CD4-positive, alpha-beta memory T cell (primary cell): ENCODE results near the gene RERE. TPM values are rescaled to one million over a fixed set of nuclear protein-coding genes. Genes with fewer than 3 reads are reported as not detected.

Experiments
- CTCF ChIA-PET: fragments of 350-600 bp; sonication (Branson Sonifier 250); formaldehyde crosslinking; loops from one replicate; lab custom pipeline; 2021; ENCODE audit warnings: inconsistent platforms; ENCODE audit not compliant: partially characterized antibody; lab: Charles Lee
- POLR2A ChIA-PET: fragments of 350-600 bp; sonication (Branson Sonifier 250); formaldehyde crosslinking; loops from one replicate; lab custom pipeline; 2021; ENCODE audit not compliant: partially characterized antibody; lab: Charles Lee
- DNase-seq, 5 donors: peaks; one replicate each; pipeline versions ENCODE4 v3.0.0 to v3.0.0-alpha.2; 2020 to 2022; ENCODE audit warnings: mixed read lengths in 1 of 5
- H3K27ac ChIP-seq: one replicate; pipeline ENCODE4 v1.7.0; 2013; ENCODE audit warnings: low read depth, low read length
- H3K27me3 ChIP-seq: 2 replicates; pipeline ENCODE4 v1.7.0; 2013; ENCODE audit warnings: mild to moderate bottlenecking, low read length, moderate library complexity; ENCODE audit not compliant: insufficient read depth
- H3K36me3 ChIP-seq: 2 replicates; pipeline ENCODE4 v1.7.0; 2013; ENCODE audit warnings: mild to moderate bottlenecking, low read length, moderate library complexity; ENCODE audit not compliant: insufficient read depth
- H3K4me1 ChIP-seq: 2 replicates; pipeline ENCODE4 v1.7.0; 2013; ENCODE audit warnings: mild to moderate bottlenecking, low read length, moderate library complexity; ENCODE audit not compliant: insufficient read depth
- H3K4me3 ChIP-seq, 2 donors: one replicate each; pipeline ENCODE4 v1.7.0; 2013; ENCODE audit warnings: low read length in 2 of 2, mild to moderate bottlenecking in 1 of 2
- H3K9me3 ChIP-seq, 2 donors: one replicate each; pipeline ENCODE4 v1.7.0; 2013; ENCODE audit warnings: low read length in 2 of 2, control low read depth in 1 of 2; ENCODE audit not compliant: control insufficient read depth in 1 of 2
- H3K27ac Mint-ChIP-seq, 7 donors: one replicate each; pipeline ENCODE4 v1.8.0; 2020 to 2021; ENCODE audit warnings: mixed read lengths in 7 of 7, mild to moderate bottlenecking in 6 of 7, inconsistent platforms in 3 of 7, moderate library complexity in 3 of 7
- H3K27me3 Mint-ChIP-seq, 2 donors: one replicate each; pipeline ENCODE4 v1.8.0; 2020 to 2021; ENCODE audit warnings: mixed read lengths in 2 of 2
- H3K36me3 Mint-ChIP-seq, 2 donors: one replicate each; pipeline ENCODE4 v1.8.0; 2020 to 2021; ENCODE audit warnings: mixed read lengths in 2 of 2, inconsistent platforms in 1 of 2, mild to moderate bottlenecking in 1 of 2
- H3K4me1 Mint-ChIP-seq, 4 donors: one replicate each; pipeline ENCODE4 v1.8.0; 2020 to 2021; ENCODE audit warnings: mixed read lengths in 4 of 4, mild to moderate bottlenecking in 1 of 4
- H3K4me3 Mint-ChIP-seq, 8 donors: one replicate each; pipeline ENCODE4 v1.8.0; 2020 to 2021; ENCODE audit warnings: mixed read lengths in 8 of 8, mild to moderate bottlenecking in 7 of 8, moderate library complexity in 6 of 8, inconsistent platforms in 3 of 8
- H3K9me3 Mint-ChIP-seq, 8 donors: one replicate each; pipeline ENCODE4 v1.8.0; 2020 to 2021; ENCODE audit warnings: mixed read lengths in 8 of 8, mild to moderate bottlenecking in 5 of 8, inconsistent platforms in 3 of 8, moderate library complexity in 1 of 8
- intact Hi-C: fragments of 100-400 bp; cut with micrococcal nuclease; formaldehyde crosslinking; loops from one replicate; pipeline ENCODE4 v1.15.1; 2023
- polyA plus RNA-seq, 2 donors: library from polyadenylated mRNA; unstranded; fragments of 300-500 nt; fragmentation: Illumina TruSeq; gene quantifications; one replicate each; pipeline ENCODE4 v1.2.3, GENCODE V29; 2021
- total RNA-seq, 2 experiments: library from RNA; stranded (reverse); gene quantifications; one replicate each; pipeline ENCODE4 v1.2.3, GENCODE V29; 2021

RERE gene
- total and polyA plus RNA-seq, 4 experiments from 2014 or later, result 0.38 to 117 (median 60.3) TPM

DNA sequence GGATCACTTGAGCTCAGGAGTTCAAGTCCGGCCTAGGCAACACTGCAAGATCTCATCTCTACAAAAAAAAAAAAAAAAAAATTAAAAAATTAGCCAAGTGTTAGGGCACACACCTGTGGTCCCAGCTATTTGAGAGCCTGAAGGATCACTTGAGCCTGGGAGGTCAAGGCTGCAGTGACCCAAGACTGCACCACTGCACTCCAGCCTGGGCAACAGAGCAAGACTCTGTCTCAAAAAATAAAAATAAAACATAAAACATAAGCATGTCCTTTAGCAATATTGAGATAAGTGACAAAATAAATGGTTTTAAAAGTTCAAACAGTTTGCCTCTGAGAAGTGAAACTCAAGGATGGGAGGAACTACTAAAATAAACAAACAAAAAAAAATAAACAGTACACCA lies 101.2 kb downstream of the RERE start:
- H3K9me3 ChIP-seq, result no peaks in the 10 kb centered on the region
- H3K27ac Mint-ChIP-seq, result no peak overlapping the region
- intact Hi-C loops, result no loop called here
- peaks cover 14 to 18% (median 16%) of the 10 kb centered on the region in 4 donors for H3K4me1 Mint-ChIP-seq
- H3K36me3 ChIP-seq, result no peaks in the 10 kb centered on the region
- no peaks in the 10 kb centered on the region for H3K27me3 Mint-ChIP-seq
- no peak overlapping the region for H3K4me3 ChIP-seq
- POLR2A ChIA-PET, result interaction anchor here (0.6 kb wide), 1 partner anchor 30 kb away, joined by 3 read pairs; no protein-coding TSS in a partner anchor
- no peak for DNase-seq
- no peaks in the 10 kb centered on the region for H3K27me3 ChIP-seq
- CTCF ChIA-PET, result interaction anchor here (1.8 kb wide), 1 partner anchor 10 kb away, joined by 6 read pairs; no protein-coding TSS in a partner anchor
- H3K9me3 Mint-ChIP-seq, result no peaks in the 10 kb centered on the region
- no peak overlapping the region for H3K27ac ChIP-seq
- peaks cover 20% of the 10 kb centered on the region for H3K4me1 ChIP-seq
- H3K36me3 Mint-ChIP-seq, result no peaks in the 10 kb centered on the region
- no peak overlapping the region for H3K4me3 Mint-ChIP-seq

DNA sequence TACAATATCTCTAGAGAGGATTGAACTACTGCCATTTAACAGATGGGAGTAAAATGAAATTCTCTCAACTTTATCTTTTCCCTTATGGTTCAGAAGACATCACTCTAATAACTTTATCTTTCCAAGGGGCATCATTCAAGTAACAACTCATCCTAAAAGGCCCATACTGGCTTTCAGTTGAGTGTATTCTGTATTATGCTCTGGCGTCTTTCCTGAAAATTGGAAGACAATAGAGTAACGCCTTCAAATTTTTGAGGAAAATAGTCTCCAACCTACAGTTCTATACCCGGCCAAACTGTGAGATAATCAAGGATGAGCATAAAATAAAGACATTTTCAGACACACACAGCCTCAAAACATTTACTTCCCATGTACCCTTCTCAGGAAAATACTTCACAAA lies 103.3 kb downstream of the RERE start:
- Mint-ChIP-seq H3K4me3 (peak overlapping the region in 2 of 8 donors; percentile 20 to 57), H3K36me3 (peaks cover 0 to 3% of the 10 kb centered on the region in 2 donors), H3K27ac (no peak overlapping the region), H3K9me3 (no peaks in the 10 kb centered on the region), H3K27me3 (no peaks in the 10 kb centered on the region), H3K4me1 (peaks cover 14 to 18% (median 16%) of the 10 kb centered on the region in 4 donors)
- peaks cover 20% of the 10 kb centered on the region for H3K4me1 ChIP-seq
- H3K27ac ChIP-seq, result no peak overlapping the region
- intact Hi-C loops, result no loop called here
- POLR2A ChIA-PET, result no interaction called here
- no peak for DNase-seq
- H3K27me3 ChIP-seq, result no peaks in the 10 kb centered on the region
- H3K4me3 ChIP-seq, result no peak overlapping the region
- H3K9me3 ChIP-seq, result no peaks in the 10 kb centered on the region
- no peaks in the 10 kb centered on the region for H3K36me3 ChIP-seq
- CTCF ChIA-PET, result interaction anchor here (2.0 kb wide), 1 partner anchor 10 kb away, joined by 7 read pairs; no protein-coding TSS in a partner anchor

- Mint-ChIP-seq H3K4me1 (peaks cover 14 to 18% (median 16%) of the 10 kb centered on the region in 4 donors), H3K9me3 (no peaks in the 10 kb centered on the region)
- no peak overlapping the region for H3K27ac ChIP-seq
Observed at GRCh38 chr1:8712413-8713231, 104.8 kb downstream of the RERE start.

GRCh38 chr1:8711873-8712412 lies 105.5 kb downstream of the RERE start:
- DNase-seq, result no peak
- intact Hi-C loops, result no loop called here
- Mint-ChIP-seq H3K4me1 (peaks cover 14 to 18% (median 16%) of the 10 kb centered on the region in 4 donors), H3K27ac (peak overlapping the region in 1 of 7 donors; percentile 61), H3K9me3 (no peaks in the 10 kb centered on the region), H3K36me3 (peaks cover 0 to 7% of the 10 kb centered on the region in 2 donors), H3K4me3 (peak overlapping the region in 2 of 8 donors; percentile 49 to 68), H3K27me3 (peaks cover 0 to 1% of the 10 kb centered on the region in 2 donors)
- no peak overlapping the region for H3K4me3 ChIP-seq
- ChIA-PET POLR2A (interaction anchor here (0.6 to 1.0 kb wide), 3 partner anchors 11 to 25 kb away, joined by 3 to 4 read pairs (median 3); no protein-coding TSS in a partner anchor), CTCF (interaction anchor here (1.3 to 2.8 kb wide), 3 partner anchors 8 to 137 kb away, joined by 6 to 7 read pairs (median 7); no protein-coding TSS in a partner anchor)
- H3K9me3 ChIP-seq, result no peaks in the 10 kb centered on the region
- no peak overlapping the region for H3K27ac ChIP-seq
- no peaks in the 10 kb centered on the region for H3K27me3 ChIP-seq
- H3K36me3 ChIP-seq, result no peaks in the 10 kb centered on the region
- peaks cover 20% of the 10 kb centered on the region for H3K4me1 ChIP-seq

More at GRCh38 chr1:8712413-8713231, 104.8 kb downstream of the RERE start:
- H3K27me3 Mint-ChIP-seq, result no peaks in the 10 kb centered on the region
- no peaks in the 10 kb centered on the region for H3K36me3 ChIP-seq
- no peaks in the 10 kb centered on the region for H3K27me3 ChIP-seq
- peak in 2 of 5 donors; percentile 6 to 28 for DNase-seq
- H3K4me3 ChIP-seq, result no peak overlapping the region
- POLR2A ChIA-PET, result interaction anchor here (0.6 to 1.0 kb wide), 4 partner anchors 9 to 26 kb away, joined by 3 to 6 read pairs (median 4); no protein-coding TSS in a partner anchor
- CTCF ChIA-PET, result interaction anchor here (1.3 to 2.8 kb wide), 3 partner anchors 9 to 136 kb away, joined by 6 to 7 read pairs (median 7); no protein-coding TSS in a partner anchor
- H3K4me3 Mint-ChIP-seq, result peak overlapping the region in 7 of 8 donors; percentile 5 to 73 (median 35)
- peak overlapping the region in 6 of 7 donors; percentile 31 to 87 (median 69) for H3K27ac Mint-ChIP-seq
- intact Hi-C loops, result no loop called here
- H3K36me3 Mint-ChIP-seq, result peaks cover 0 to 7% of the 10 kb centered on the region in 2 donors
- peaks cover 20% of the 10 kb centered on the region for H3K4me1 ChIP-seq
- H3K9me3 ChIP-seq, result no peaks in the 10 kb centered on the region

DNA sequence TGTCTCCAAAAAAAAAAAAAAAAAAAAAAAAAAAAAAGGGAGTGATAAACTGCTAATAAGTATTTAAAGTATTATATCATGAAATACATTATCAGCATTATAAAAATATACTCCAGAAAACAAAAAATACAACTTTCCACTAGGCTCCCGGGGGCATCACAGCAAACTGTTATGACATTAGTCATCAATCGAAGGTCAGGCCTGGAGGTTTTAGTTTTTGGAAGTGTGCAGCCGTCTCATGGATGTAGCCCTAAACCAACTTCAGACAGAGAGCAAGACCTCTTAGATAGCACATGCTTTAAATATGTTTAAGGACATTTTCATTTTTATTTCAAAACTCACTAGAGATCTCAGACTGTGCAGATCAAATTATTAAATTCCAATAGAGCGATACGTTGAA lies 106.3 kb downstream of the RERE start:
- no peak overlapping the region for H3K4me3 ChIP-seq
- no peaks in the 10 kb centered on the region for H3K27me3 ChIP-seq
- POLR2A ChIA-PET, result no interaction called here
- no peak overlapping the region for H3K27ac ChIP-seq
- DNase-seq, result no peak
- H3K4me1 Mint-ChIP-seq, result peaks cover 14 to 18% (median 16%) of the 10 kb centered on the region in 4 donors
- no peaks in the 10 kb centered on the region for H3K9me3 ChIP-seq
- peak overlapping the region in 1 of 7 donors; percentile 19 for H3K27ac Mint-ChIP-seq
- no peaks in the 10 kb centered on the region for H3K36me3 ChIP-seq
- no peaks in the 10 kb centered on the region for H3K9me3 Mint-ChIP-seq
- CTCF ChIA-PET, result interaction anchor here (1.5 to 2.8 kb wide), 2 partner anchors 16 to 138 kb away, joined by 3 to 7 read pairs; no protein-coding TSS in a partner anchor
- intact Hi-C loops, result no loop called here
- peak overlapping the region in 1 of 8 donors; percentile 18 for H3K4me3 Mint-ChIP-seq
- peaks cover 0 to 7% of the 10 kb centered on the region in 2 donors for H3K36me3 Mint-ChIP-seq
- H3K27me3 Mint-ChIP-seq, result peaks cover 0 to 1% of the 10 kb centered on the region in 2 donors
- H3K4me1 ChIP-seq, result peaks cover 20% of the 10 kb centered on the region

DNA sequence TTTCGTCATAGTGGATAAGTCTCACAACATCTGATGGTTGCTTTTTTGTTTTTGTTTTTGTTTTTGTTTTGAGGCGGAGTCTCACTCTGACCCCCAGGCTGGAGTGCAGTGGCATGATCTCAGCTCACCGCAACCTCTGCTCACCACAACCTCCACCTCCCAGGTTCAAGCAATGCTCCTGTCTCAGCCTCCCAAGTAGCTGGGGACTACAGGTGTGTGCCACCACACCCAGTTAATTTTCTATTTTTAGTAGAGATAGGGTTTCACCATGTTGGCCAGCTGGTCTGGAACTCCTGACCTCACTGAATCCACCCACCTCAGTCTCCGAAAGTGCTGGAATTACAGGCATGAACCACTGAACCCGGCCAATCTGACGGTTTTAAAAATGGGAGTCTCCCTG lies 109.2 kb downstream of the RERE start:
- H3K27ac Mint-ChIP-seq, result no peak overlapping the region

More for the DNA sequence above, 109.2 kb downstream of the RERE start:
- peaks cover 0 to 2% (median 0%) of the 10 kb centered on the region in 8 donors for H3K9me3 Mint-ChIP-seq
- CTCF ChIA-PET, result interaction anchor here (1.3 to 2.1 kb wide), 2 partner anchors 18 to 20 kb away, joined by 5 to 8 read pairs; no protein-coding TSS in a partner anchor
- DNase-seq, result no peak
- H3K27me3 Mint-ChIP-seq, result peaks cover 10 to 15% of the 10 kb centered on the region in 2 donors
- Histone ChIP-seq H3K27me3 (peaks cover 13% of the 10 kb centered on the region), H3K36me3 (no peaks in the 10 kb centered on the region), H3K4me1 (peaks cover 19% of the 10 kb centered on the region), H3K27ac (no peak overlapping the region), H3K4me3 (no peak overlapping the region), H3K9me3 (no peaks in the 10 kb centered on the region)
- peaks cover 0 to 7% of the 10 kb centered on the region in 2 donors for H3K36me3 Mint-ChIP-seq
- H3K4me3 Mint-ChIP-seq, result no peak overlapping the region
- POLR2A ChIA-PET, result no interaction called here
- intact Hi-C loops, result loop anchor here (10.0 kb wide), 1 partner anchor 107 kb away; the partner anchor contains the start of gene RERE
- peaks cover 16 to 20% (median 18%) of the 10 kb centered on the region in 4 donors for H3K4me1 Mint-ChIP-seq
